GM21526 (cell line): ENCODE results near the gene TNFRSF19.

Experiments used
- ATAC-seq: cut with Tn5 transposase; IDR thresholded peaks from one replicate; pipeline ENCODE4 v1.9.1; 2021; ENCODE audit warnings: moderate library complexity; ENCODE audit not compliant: unreplicated experiment, low FRiP score

Gene TNFRSF19

DNA sequence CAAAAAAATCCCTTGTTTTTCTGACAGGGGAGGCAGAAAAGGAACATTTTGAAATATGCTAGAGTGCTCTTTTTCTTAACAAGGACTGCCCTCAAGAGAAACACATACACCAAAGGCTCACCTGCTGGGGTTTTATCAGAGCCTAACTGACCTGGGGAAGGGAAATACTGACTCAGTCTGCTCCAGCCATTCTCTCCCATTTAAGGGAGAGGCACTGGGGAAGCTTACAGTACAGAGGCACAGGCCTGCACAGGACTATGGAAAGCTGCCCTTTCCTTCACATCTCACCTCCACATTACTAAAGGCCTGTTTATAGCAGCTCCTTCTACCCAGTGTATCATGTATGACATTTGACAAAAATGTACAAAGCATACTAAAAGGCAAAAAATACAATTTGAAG is 30.3 kb downstream of the TNFRSF19 start:
- ATAC-seq: no peak

DNA sequence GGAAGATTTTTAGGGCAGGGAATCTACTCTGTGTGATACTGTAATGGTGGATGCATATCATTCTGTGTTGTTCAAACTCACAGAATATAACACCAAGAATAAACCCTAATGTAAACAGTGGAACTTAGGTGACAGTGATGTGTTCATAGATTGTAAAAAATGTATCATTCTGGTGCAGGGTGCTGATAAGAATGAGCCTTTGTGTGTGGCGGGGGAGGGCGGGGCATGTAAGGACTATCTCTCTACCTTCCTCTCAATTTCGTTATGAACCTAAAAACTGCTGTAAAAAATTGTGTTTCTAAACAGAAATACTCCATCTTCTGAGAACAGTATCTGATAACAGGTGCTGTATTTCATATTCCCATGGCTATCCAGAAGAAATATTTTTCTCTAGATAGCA is 35.6 kb downstream of the TNFRSF19 start:
- no peak for ATAC-seq

GRCh38 chr13:23608138-23608537 is 37.9 kb downstream of the TNFRSF19 start:
- no peak for ATAC-seq

GRCh38 chr13:23608701-23609413 is 38.6 kb downstream of the TNFRSF19 start:
- no peak for ATAC-seq

DNA sequence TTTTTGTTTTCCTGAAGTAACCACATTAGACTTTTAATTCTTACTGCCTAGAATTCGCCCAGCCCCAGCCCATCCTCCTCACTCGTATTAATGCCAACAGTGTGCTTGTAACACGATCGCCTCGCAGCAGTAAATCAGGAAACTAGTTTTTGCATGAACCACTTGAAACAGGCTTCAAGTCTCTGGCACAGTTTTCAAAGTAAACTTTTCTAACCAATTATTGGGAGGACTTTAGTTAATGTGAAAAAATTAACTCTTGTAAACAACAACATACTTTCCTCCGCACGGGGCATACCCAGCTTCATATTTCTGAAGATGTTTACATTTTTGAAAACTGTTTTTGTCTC is 39.2 kb downstream of the TNFRSF19 start:
- no peak for ATAC-seq

DNA sequence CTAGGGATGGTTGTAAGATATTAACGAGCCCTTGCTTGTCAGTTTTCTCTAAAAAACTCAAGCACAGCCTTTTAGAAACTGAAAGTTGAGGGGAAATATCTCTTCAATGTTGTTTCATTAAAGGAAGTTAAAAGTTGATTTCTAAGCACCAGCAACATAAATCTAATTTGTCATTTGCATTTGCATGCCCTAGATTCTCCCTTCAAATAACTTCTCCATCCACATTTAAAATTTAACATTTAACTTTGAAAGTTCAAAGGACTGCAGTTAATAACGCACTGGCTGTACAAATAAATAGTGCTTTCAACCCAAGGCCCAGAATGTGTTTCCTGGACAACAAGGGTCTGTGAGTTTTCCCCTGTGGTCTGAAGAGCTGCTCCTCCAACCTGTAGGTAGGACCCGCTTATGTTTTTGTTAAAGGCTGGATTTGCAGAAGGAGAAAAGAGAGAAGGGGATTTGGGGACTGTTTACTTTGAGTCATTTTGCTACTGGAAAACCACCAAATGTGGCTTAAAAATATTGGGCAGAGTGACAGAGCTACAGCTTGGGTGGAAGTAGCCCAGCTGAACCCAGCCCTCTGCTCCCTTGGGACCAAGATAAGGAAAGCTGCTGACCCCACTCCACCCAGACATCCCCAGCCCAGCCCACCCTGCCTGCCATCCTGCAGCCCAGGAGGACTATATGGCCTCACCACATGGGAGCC is 39.8 kb downstream of the TNFRSF19 start:
- no peak for ATAC-seq

GRCh38 chr13:23610966-23611491 is 40.8 kb downstream of the TNFRSF19 start:
- no peak for ATAC-seq

DNA sequence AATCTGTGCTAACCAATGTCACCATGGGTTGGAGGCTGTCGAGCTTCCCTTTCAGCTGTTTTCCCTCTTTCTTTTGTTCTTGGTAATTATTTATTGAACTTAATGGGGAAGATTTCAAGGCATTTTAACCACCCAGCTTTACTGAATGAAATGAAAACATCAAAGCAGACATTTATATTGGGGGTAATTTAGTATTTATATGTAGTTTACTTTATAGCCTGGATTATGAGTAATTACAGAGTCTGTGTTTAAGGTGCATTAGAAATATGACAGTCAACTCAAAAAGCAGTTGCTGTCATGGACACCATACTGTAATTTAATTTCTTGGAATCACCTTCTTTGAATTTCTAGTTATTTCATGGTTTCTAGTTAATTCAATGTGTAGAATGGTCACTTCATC is 42.0 kb downstream of the TNFRSF19 start:
- ATAC-seq: no peak

DNA sequence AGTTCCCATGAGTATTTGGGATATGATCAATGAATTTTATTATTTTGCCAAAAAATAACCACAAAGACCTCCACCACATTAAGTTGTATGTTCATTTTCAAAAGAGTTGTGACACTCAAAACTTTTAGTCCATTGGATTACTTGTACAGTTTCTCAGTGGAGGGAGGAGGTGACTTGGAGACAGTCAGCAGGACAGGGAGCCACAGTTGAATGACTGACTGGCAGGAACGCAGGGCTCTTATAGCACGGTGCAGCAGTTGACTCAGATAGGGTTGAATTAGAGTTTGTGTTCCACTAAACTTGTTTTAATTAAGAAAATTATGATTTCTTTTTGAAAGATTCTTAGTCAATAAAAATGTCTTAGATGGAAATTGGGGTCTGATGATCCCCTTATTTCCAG is 42.5 kb downstream of the TNFRSF19 start:
- no peak for ATAC-seq

- no peak for ATAC-seq
Measured at GRCh38 chr13:23613596-23613995, 43.4 kb downstream of the TNFRSF19 start.

DNA sequence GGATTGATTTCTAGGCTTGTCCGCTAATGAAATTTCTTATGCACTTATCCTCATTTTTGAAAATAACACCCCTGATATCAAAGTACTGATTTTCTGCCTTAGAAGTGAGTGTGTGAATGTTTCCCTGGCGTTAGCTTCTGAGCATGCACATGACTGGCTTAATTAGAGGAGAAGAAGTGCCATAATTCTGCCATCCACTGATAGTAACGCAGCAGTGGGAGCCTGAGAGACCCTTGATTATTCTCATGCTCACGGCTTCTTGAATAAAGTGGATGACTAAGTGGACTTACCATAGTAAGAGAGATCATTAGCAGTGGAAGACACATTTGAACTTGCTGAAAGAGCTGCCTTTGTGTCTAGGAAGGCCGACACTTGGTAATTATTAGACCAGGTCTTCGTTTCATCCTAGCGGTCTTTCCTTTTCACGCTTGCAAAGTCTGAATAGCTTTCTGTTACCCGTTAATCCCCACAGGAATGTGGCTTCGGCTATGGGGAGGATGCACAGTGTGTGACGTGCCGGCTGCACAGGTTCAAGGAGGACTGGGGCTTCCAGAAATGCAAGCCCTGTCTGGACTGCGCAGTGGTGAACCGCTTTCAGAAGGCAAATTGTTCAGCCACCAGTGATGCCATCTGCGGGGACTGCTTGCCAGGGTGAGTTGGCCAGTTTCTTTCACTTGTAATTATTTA is 45.3 kb downstream of the TNFRSF19 start:
- ATAC-seq: no peak

DNA sequence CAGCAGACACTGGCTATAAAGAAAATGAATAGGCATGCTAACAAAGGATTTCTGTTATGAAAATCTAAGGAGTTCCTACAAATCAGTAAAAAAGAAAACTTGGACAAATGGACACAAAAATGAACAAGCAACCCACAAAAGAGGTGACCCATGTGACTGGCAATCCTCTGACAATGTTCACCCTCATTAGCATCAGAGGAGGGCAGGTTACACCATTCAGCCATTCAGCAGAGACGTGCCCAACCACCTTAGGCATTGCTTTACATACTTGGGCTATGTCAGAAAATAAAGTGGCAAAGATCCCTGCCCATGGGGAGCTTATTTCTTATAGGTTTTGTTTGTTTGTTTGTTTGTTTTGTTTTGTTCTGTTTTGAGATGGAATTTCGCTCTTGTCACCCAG is 46.0 kb downstream of the TNFRSF19 start:
- ATAC-seq: no peak

DNA sequence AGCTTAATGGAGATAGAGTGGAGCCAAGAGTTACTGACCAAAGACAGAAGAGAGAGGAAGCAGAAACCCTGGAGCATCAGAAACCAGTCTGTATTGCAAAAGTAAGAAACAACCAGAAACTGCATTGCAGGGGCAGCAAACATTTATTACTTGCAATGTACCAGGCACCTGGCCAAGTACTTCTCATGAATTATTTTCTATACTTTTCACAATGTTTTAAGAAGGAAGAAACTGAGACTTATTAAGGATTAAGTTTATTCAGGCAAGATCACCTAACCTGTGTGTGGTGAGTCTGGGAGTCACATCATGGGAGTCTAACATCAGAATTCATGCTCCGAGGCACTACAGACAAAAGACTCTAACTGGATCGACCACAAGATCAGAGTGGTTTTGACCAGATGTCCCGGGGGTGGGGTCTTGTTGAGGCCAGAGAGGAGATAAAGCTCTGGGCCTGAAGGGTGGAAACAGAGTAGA is 47.4 kb downstream of the TNFRSF19 start:
- ATAC-seq: no peak

GRCh38 chr13:23618341-23618740 is 48.1 kb downstream of the TNFRSF19 start:
- ATAC-seq: no peak

- ATAC-seq: no peak
Measured at GRCh38 chr13:23619068-23619855, 49.0 kb downstream of the TNFRSF19 start.

DNA sequence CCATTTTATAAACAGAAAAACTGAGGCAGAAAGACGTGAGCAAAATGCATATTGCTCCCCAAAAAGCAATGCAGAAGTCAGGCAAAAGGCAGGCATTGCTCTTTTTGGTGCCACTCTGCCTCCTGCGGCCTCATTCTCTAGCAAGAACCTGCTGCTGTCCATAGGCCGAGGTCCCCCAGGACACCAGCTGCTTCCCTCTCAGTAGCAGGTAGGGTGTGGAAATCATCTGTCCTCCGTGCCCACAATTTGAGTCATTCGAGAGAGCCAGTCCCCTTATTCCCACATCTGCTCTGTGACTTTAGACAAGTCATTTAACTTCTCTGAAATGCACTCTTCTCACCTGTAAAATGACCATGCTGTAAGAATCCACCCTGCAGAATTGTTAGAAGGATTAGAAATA is 50.0 kb downstream of the TNFRSF19 start:
- no peak for ATAC-seq

DNA sequence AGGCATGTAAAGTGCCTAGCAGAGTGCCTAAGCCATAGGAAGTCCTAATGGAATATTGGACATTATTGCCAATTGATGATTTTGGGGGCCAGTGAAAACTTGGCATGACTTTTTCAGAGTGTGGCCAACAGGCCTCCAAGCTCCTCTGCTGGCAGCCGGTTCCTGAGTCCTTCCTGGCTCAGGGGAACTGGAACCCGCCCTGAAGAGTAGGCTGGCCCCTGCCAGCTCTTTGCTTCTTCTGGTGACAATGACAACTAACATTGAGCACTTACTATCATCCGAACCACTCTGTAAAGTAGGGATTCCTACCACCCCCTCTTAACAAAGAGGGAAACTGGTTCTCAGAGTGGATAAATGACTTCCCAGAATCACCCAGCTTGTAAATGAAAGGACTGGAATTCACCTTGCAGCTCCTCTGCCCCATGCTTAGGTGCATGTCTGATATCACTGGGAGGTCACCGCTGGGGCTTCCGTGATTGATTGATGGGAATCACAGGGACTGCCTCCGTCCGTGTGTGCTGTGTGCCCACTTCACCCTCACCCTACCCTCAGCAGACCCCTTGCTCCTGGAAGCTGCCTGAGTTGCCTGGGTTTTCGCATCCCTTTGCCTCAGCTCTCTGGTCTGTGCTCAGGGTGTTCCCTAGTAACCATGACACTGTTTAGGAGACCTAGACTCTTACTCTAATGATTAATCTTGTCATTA is 50.6 kb downstream of the TNFRSF19 start:
- no peak for ATAC-seq

DNA sequence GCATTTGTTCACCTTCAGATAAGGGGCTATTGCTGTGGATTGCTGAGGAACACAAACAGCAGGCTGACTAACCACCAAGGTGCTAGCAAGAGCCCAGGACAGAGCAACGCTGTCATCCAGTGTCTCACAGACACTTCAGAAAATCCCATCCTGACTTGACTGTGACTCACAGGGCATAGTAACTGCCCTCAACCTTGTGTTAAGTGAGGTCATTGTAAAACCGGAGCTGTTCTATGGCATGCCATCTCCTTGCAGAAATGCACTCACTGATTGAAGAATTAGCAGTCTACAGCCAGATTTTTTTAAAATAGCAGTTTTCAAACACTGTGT is 51.1 kb downstream of the TNFRSF19 start:
- no peak for ATAC-seq

GRCh38 chr13:23622985-23623384 is 52.8 kb downstream of the TNFRSF19 start:
- ATAC-seq: peak; percentile 62

- ATAC-seq: no peak
Measured at GRCh38 chr13:23623394-23623793, 53.2 kb downstream of the TNFRSF19 start.
